ENCODE measurements around the gene RALB.

Gene RALB

DNA sequence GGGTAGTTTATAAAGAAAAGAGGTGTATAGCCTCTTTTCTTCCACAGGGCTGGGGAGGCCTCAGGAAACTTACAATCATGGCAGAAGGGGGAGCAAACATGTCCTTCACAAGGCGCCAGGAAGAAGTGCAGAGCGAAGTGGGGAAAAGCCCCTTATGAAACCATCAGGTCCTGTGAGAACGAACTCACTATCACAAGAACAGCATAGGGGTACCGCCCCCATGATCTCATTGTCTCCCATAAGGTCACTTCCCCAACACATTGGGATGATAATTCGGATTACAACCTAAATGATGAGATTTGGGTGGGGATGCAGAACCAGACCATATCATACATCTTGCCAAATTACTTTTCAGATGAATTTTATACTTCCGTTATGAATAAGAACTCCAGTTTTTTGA, 32.4 kb downstream of the RALB start:
- Histone ChIP-seq H3K18ac (ENCODE audit: low read depth in 1 of 2, low read length in 2 of 2) (no peak overlapping the region), H3K27ac (ENCODE audit: low read length, poor library complexity, severe bottlenecking) (no peak overlapping the region), H3K23ac (ENCODE audit: low read length in 2 of 2) (no peak overlapping the region), H3K4ac (ENCODE audit: low read depth in 1 of 2, low read length in 2 of 2) (no peak overlapping the region), H3K14ac (ENCODE audit: low read length in 2 of 2) (no peak overlapping the region), H3K4me3 (ENCODE audit: insufficient read depth in 1 of 2, low read depth in 1 of 2, low read length in 2 of 2) (no peak overlapping the region), H2BK5ac (ENCODE audit: low read depth, low read length, poor library complexity, severe bottlenecking) (no peak overlapping the region), H2AK5ac (ENCODE audit: low read length, severe bottlenecking) (peak overlapping the region; percentile 28), H3K4me1 (ENCODE audit: control insufficient read depth, insufficient read depth, low read depth, low read length) (peaks cover 3% of the 10 kb centered on the region), H3K36me3 (ENCODE audit: control insufficient read depth in 1 of 2, insufficient read depth in 2 of 2, low read depth in 1 of 2, low read length in 2 of 2) (peaks cover 11 to 38% of the 10 kb centered on the region in 2 experiments), H3K9me3 (ENCODE audit: control insufficient read depth, low read length) (no peaks in the 10 kb centered on the region), H3K27me3 (ENCODE audit: control insufficient read depth in 1 of 2, insufficient read depth in 1 of 2, low read length in 2 of 2) (no peaks in the 10 kb centered on the region), H3K79me1 (replicated peaks; ENCODE audit: low read length, poor library complexity, severe bottlenecking) (peaks cover 21% of the 10 kb centered on the region), H2AFZ (ENCODE audit: low read depth, low read length) (no peak overlapping the region), H2BK120ac (ENCODE audit: low read depth, low read length) (no peak overlapping the region), H4K8ac (ENCODE audit: low read length) (no peak overlapping the region), H3K9ac (ENCODE audit: low read length) (no peak overlapping the region), H2BK12ac (ENCODE audit: low read length in 2 of 2) (no peak overlapping the region), H3K4me2 (ENCODE audit: low read length, poor library complexity, severe bottlenecking) (no peak overlapping the region), H2BK15ac (ENCODE audit: low read depth, poor library complexity, severe bottlenecking) (no peak overlapping the region), H4K91ac (ENCODE audit: low read length) (no peak overlapping the region)
- 100% methylated on average over 3 of the region's 6 CpGs for WGBS
- no peak for DNase-seq

DNA sequence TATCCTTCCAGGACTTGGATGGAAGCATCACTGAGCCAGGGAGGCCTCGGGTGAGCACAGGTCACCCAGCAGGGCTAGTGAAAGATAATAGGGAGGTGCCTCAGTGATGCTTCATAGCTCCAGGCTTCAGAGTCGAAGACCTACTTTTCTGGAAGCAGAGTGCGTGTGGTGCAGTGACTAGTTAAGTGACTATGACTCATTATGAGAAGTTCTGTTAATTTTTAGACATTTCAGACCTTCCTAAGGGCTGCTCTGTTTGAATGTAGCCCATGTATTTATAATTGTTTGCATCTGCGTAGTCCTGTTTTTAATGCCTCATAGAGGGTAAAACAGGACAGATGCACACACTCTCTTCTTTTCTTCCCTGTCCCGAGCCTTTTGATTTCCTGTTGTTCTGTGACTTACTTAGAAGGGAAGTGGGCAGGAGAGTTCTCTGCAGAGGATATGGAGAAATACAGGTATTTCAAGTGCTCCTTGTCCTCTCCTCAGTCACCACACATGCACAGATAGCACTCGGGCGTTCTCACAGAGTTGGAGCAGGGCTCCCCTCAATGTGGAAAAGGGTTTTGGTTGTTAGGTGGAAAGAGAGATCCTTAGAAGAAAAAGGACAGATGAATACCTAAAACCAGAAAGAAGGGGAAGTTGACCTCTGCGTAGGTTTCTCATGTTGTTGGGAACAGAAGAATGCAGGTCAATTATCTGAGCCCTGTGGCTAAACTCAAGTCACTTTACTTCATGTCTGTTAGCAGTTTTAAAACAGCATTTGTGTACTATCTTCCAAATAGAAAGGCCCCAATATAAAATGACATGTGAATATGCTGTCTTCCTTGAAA, 34.7 kb downstream of the RALB start:
- no peak overlapping the region for H3K4ac ChIP-seq (ENCODE audit: low read depth in 1 of 2, low read length in 2 of 2)
- no peak overlapping the region for H3K23ac ChIP-seq (ENCODE audit: low read length in 2 of 2)

DNA sequence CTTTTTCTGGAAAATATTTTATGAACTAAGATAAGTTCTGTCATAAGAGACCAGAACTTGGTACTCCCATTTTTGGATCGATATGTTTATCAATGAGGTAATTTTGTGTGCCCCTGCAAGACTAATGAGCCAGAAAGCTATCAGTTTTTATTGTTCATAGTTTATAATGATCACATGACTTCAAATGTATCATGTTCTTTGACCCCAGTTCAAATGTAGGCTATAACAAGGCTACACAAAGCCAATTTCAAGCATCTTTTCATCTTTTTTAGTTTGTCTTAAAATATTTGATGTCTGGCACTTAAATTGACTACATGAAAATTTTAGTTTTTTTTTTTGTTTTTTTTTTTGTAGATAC, 35.3 kb downstream of the RALB start:
- H2AFZ ChIP-seq (ENCODE audit: low read depth, low read length) = no peak overlapping the region
- WGBS = 100% methylated on average over 1 of the region's 1 CpG
- H2AK5ac ChIP-seq (ENCODE audit: low read length, severe bottlenecking) = no peak overlapping the region
- H3K23ac ChIP-seq (ENCODE audit: low read length in 2 of 2) = no peak overlapping the region
- no peak overlapping the region for H4K91ac ChIP-seq (ENCODE audit: low read length)
- peaks cover 26% of the 10 kb centered on the region for H3K79me1 ChIP-seq (replicated peaks; ENCODE audit: low read length, poor library complexity, severe bottlenecking)
- H2BK5ac ChIP-seq (ENCODE audit: low read depth, low read length, poor library complexity, severe bottlenecking) = no peak overlapping the region
- H2BK15ac ChIP-seq (ENCODE audit: low read depth, poor library complexity, severe bottlenecking) = no peak overlapping the region
- peak overlapping the region; percentile 49 for H3K9ac ChIP-seq (ENCODE audit: low read length)
- no peak overlapping the region for H2BK120ac ChIP-seq (ENCODE audit: low read depth, low read length)
- H3K4ac ChIP-seq (ENCODE audit: low read depth in 1 of 2, low read length in 2 of 2) = no peak overlapping the region
- H3K4me3 ChIP-seq (ENCODE audit: insufficient read depth in 1 of 2, low read depth in 1 of 2, low read length in 2 of 2) = no peak overlapping the region
- no peaks in the 10 kb centered on the region for H3K9me3 ChIP-seq (ENCODE audit: control insufficient read depth, low read length)
- DNase-seq = no peak
- H3K27ac ChIP-seq (ENCODE audit: low read length, poor library complexity, severe bottlenecking) = peak overlapping the region; percentile 93
- H3K4me1 ChIP-seq (ENCODE audit: control insufficient read depth, insufficient read depth, low read depth, low read length) = peaks cover 7% of the 10 kb centered on the region
- H3K27me3 ChIP-seq (ENCODE audit: control insufficient read depth in 1 of 2, insufficient read depth in 1 of 2, low read length in 2 of 2) = no peaks in the 10 kb centered on the region
- H3K14ac ChIP-seq (ENCODE audit: low read length in 2 of 2) = no peak overlapping the region
- H3K36me3 ChIP-seq (ENCODE audit: control insufficient read depth in 1 of 2, insufficient read depth in 2 of 2, low read depth in 1 of 2, low read length in 2 of 2) = peaks cover 13 to 51% of the 10 kb centered on the region in 2 experiments
- no peak overlapping the region for H3K4me2 ChIP-seq (ENCODE audit: low read length, poor library complexity, severe bottlenecking)
- no peak overlapping the region for H2BK12ac ChIP-seq (ENCODE audit: low read length in 2 of 2)
- H4K8ac ChIP-seq (ENCODE audit: low read length) = no peak overlapping the region
- no peak overlapping the region for H3K18ac ChIP-seq (ENCODE audit: low read depth in 1 of 2, low read length in 2 of 2)

More for the DNA sequence above, 34.7 kb downstream of the RALB start:
- H3K4me3 ChIP-seq (ENCODE audit: insufficient read depth in 1 of 2, low read depth in 1 of 2, low read length in 2 of 2) = peak overlapping the region in 1 of 2 experiments; percentile 40
- peak overlapping the region; percentile 93 for H3K27ac ChIP-seq (ENCODE audit: low read length, poor library complexity, severe bottlenecking)
- H3K79me1 ChIP-seq (replicated peaks; ENCODE audit: low read length, poor library complexity, severe bottlenecking) = peaks cover 24% of the 10 kb centered on the region
- H3K9me3 ChIP-seq (ENCODE audit: control insufficient read depth, low read length) = no peaks in the 10 kb centered on the region
- DNase-seq = peak; percentile 90
- no peak overlapping the region for H4K8ac ChIP-seq (ENCODE audit: low read length)
- H3K14ac ChIP-seq (ENCODE audit: low read length in 2 of 2) = no peak overlapping the region
- H2BK120ac ChIP-seq (ENCODE audit: low read depth, low read length) = no peak overlapping the region
- WGBS = 35% methylated on average over 6 of the region's 8 CpGs
- H3K27me3 ChIP-seq (ENCODE audit: control insufficient read depth in 1 of 2, insufficient read depth in 1 of 2, low read length in 2 of 2) = no peaks in the 10 kb centered on the region
- H2BK15ac ChIP-seq (ENCODE audit: low read depth, poor library complexity, severe bottlenecking) = no peak overlapping the region
- H4K91ac ChIP-seq (ENCODE audit: low read length) = no peak overlapping the region
- peak overlapping the region; percentile 70 for H2BK5ac ChIP-seq (ENCODE audit: low read depth, low read length, poor library complexity, severe bottlenecking)
- H2BK12ac ChIP-seq (ENCODE audit: low read length in 2 of 2) = no peak overlapping the region
- peaks cover 7% of the 10 kb centered on the region for H3K4me1 ChIP-seq (ENCODE audit: control insufficient read depth, insufficient read depth, low read depth, low read length)
- H3K4me2 ChIP-seq (ENCODE audit: low read length, poor library complexity, severe bottlenecking) = peak overlapping the region; percentile 72
- no peak overlapping the region for H2AK5ac ChIP-seq (ENCODE audit: low read length, severe bottlenecking)
- peak overlapping the region; percentile 49 for H3K9ac ChIP-seq (ENCODE audit: low read length)
- peak overlapping the region in 1 of 2 experiments; percentile 43 for H3K18ac ChIP-seq (ENCODE audit: low read depth in 1 of 2, low read length in 2 of 2)
- H2AFZ ChIP-seq (ENCODE audit: low read depth, low read length) = no peak overlapping the region
- peaks cover 13 to 45% of the 10 kb centered on the region in 2 experiments for H3K36me3 ChIP-seq (ENCODE audit: control insufficient read depth in 1 of 2, insufficient read depth in 2 of 2, low read depth in 1 of 2, low read length in 2 of 2)

DNA sequence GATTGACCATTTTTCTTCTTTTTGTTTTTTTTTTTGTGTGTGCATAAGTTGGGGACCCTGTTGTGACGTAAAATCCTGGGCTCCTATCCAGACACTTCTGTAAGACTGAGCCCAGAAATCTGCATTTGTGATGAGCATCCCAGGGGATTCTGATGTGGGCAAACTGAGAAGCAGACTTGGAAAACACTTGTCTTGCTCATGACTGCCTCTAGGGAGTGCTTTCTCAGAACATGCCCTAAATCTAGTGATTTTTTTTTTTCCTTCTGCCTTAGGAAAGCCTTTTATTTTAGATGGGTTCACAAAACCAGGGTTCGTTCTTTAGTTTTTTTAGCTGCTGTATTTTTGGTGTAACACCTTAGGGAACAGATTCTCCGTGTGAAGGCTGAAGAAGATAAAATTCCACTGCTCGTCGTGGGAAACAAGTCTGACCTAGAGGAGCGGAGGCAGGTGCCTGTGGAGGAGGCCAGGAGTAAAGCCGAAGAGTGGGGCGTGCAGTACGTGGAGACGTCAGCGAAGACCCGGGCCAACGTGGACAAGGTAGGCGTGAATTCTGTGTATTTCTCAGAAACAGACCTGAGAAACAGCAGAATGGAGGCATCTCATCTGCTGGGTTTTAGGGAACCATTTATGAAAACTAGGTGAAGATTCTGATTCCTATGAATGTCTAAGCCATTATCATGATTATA, 36.7 kb downstream of the RALB start:
- WGBS = 96% methylated on average over 13 of the region's 14 CpGs
- H4K91ac ChIP-seq (ENCODE audit: low read length) = no peak overlapping the region
- H2BK5ac ChIP-seq (ENCODE audit: low read depth, low read length, poor library complexity, severe bottlenecking) = no peak overlapping the region
- H3K27me3 ChIP-seq (ENCODE audit: control insufficient read depth in 1 of 2, insufficient read depth in 1 of 2, low read length in 2 of 2) = no peaks in the 10 kb centered on the region
- H2BK120ac ChIP-seq (ENCODE audit: low read depth, low read length) = no peak overlapping the region
- H3K9me3 ChIP-seq (ENCODE audit: control insufficient read depth, low read length) = no peaks in the 10 kb centered on the region
- peaks cover 9% of the 10 kb centered on the region for H3K4me1 ChIP-seq (ENCODE audit: control insufficient read depth, insufficient read depth, low read depth, low read length)
- H3K18ac ChIP-seq (ENCODE audit: low read depth in 1 of 2, low read length in 2 of 2) = no peak overlapping the region
- no peak overlapping the region for H3K14ac ChIP-seq (ENCODE audit: low read length in 2 of 2)
- no peak overlapping the region for H2AK5ac ChIP-seq (ENCODE audit: low read length, severe bottlenecking)
- no peak overlapping the region for H3K4me3 ChIP-seq (ENCODE audit: insufficient read depth in 1 of 2, low read depth in 1 of 2, low read length in 2 of 2)
- H3K4ac ChIP-seq (ENCODE audit: low read depth in 1 of 2, low read length in 2 of 2) = no peak overlapping the region
- H4K8ac ChIP-seq (ENCODE audit: low read length) = no peak overlapping the region
- H3K9ac ChIP-seq (ENCODE audit: low read length) = no peak overlapping the region
- peak; percentile 18 for DNase-seq
- peaks cover 27% of the 10 kb centered on the region for H3K79me1 ChIP-seq (replicated peaks; ENCODE audit: low read length, poor library complexity, severe bottlenecking)
- no peak overlapping the region for H3K27ac ChIP-seq (ENCODE audit: low read length, poor library complexity, severe bottlenecking)
- peaks cover 13 to 64% of the 10 kb centered on the region in 2 experiments for H3K36me3 ChIP-seq (ENCODE audit: control insufficient read depth in 1 of 2, insufficient read depth in 2 of 2, low read depth in 1 of 2, low read length in 2 of 2)
- no peak overlapping the region for H3K4me2 ChIP-seq (ENCODE audit: low read length, poor library complexity, severe bottlenecking)
- no peak overlapping the region for H3K23ac ChIP-seq (ENCODE audit: low read length in 2 of 2)
- no peak overlapping the region for H2BK12ac ChIP-seq (ENCODE audit: low read length in 2 of 2)
- H2BK15ac ChIP-seq (ENCODE audit: low read depth, poor library complexity, severe bottlenecking) = no peak overlapping the region
- H2AFZ ChIP-seq (ENCODE audit: low read depth, low read length) = no peak overlapping the region

Measured in mesenchymal stem cell (in vitro differentiated cells and primary cell).